Body of pancreas (tissue), 4 donors: ENCODE measurements around the gene AWAT1. TPM values are rescaled to one million over a fixed set of nuclear protein-coding genes. Genes with fewer than 3 reads are reported as not detected.

Experiments used
- ATAC-seq: fragments of 150-250 bp; one replicate; pipeline ENCODE4 v1.9.1; 2016
- DNase-seq, 4 donors: peaks; one replicate each; pipeline ENCODE4 v3.0.0-alpha.2; 2019
- H3K27ac ChIP-seq, 4 donors: fragments of 200-600 bp; sonication (generic); 1 replicate in 3 of 4; 2 replicates in 1 of 4; pipeline versions ENCODE4 v1.5.1 to v1.6.1; 2016 to 2019; ENCODE audit warnings: mild to moderate bottlenecking in 1 of 4, mixed read lengths in 1 of 4, moderate library complexity in 1 of 4
- H3K27me3 ChIP-seq, 2 donors: fragments of 200-600 bp; sonication (generic); one replicate each; pipeline ENCODE4 v1.6.0; 2016; ENCODE audit warnings: mild to moderate bottlenecking in 1 of 2
- H3K36me3 ChIP-seq, 2 donors: fragments of 200-600 bp; sonication (generic); replicated peaks in 1 of 2; 2 replicates each; pipeline ENCODE4 v1.5.1; 2016; ENCODE audit warnings: low read depth in 2 of 2; ENCODE audit not compliant: insufficient read depth in 1 of 2
- H3K4me1 ChIP-seq: fragments of 200-600 bp; sonication (generic); one replicate; pipeline ENCODE4 v1.6.0; 2016
- H3K4me3 ChIP-seq, 2 donors: fragments of 200-600 bp; sonication (generic); 1 replicate in 1 of 2; 2 replicates in 1 of 2; pipeline ENCODE4 v1.5.1; 2016 to 2019
- H3K9me3 ChIP-seq, 3 donors: fragments of 200-600 bp; sonication (generic); 1 replicate in 2 of 3; 2 replicates in 1 of 3; pipeline ENCODE4 v1.5.1; 2016
- CTCF ChIP-seq, 7 experiments: fragments of 450-650 bp in 4 of 7; fragments of 200-600 bp in 3 of 7; sonication (generic) in 3 of 7; IDR thresholded peaks; one replicate each; pipeline ENCODE4 v1.5.1; 2016 to 2019; ENCODE audit warnings: antibody characterized with exemption in 7 of 7
- POLR2A ChIP-seq, 3 donors: fragments of 450-650 bp; IDR thresholded peaks; one replicate each; pipeline ENCODE4 v1.6.1; 2016; ENCODE audit warnings: antibody characterized with exemption in 3 of 3, mild to moderate bottlenecking in 2 of 3
- WGBS, 2 donors: methylation state at CpG; one replicate each; pipeline ENCODE4 v1.1.5; 2017; 5-methylcytosine and 5-hydroxymethylcytosine counted together
- intact Hi-C: fragments of 100-400 bp; cut with DNase I; formaldehyde crosslinking; loops from one replicate; pipeline ENCODE4 v1.15.1; 2023
- small RNA-seq: library from RNA; depleted of rRNA; stranded (forward); fragments of <200 nt; gene quantifications from one replicate; pipeline ENCODE3, GENCODE V24; 2016
- total RNA-seq, 2 donors: library from RNA; depleted of rRNA; stranded (reverse); fragments of >200 nt; gene quantifications; one replicate each; pipeline ENCODE4 v1.1.0, GENCODE V29; 2016

The AWAT1 gene
- total RNA-seq, 2 donors from 2014 or later: not detected

DNA sequence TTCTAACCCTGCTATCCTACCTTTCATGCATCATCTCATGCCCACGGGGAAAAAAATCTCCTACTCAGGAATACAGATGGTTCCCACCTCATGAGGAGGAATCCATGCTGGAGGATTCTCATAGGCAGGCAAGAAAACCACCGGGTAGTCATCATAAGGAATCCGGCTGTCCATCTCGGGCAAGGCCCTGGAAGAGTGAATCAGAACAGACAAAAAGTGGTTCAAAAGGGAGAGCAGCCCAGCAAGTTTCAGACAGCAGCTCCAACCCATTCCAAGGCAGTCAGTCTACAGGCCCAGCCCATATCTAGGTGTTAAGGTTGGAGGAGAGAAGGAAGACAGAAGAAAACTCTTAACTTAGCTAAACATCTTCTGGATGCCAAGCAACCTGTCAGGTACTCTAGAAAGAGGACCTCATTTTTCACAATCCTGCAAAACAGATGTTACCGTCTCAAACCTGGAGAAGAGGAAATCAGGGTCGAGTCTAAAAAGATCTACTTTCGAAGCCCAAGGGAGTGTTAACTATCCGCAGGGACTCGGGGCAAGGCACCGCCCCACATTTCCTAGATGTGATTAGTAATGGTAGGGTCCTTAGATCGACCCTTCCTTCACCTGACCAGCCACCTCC, 54.8 kb downstream of the AWAT1 start:
- Histone ChIP-seq H3K4me1 (peaks cover 12% of the 10 kb centered on the region), H3K36me3 (no peaks in the 10 kb centered on the region), H3K27me3 (no peaks in the 10 kb centered on the region), H3K27ac (peak overlapping the region in 3 of 4 donors; percentile 26 to 68 (median 57)), H3K4me3 (peak overlapping the region in 1 of 2 donors; percentile 32), H3K9me3 (no peaks in the 10 kb centered on the region)
- WGBS, 2 donors: 30% methylated on average over 5 to 11 of the region's 11 CpGs
- TF ChIP-seq CTCF (IDR thresholded peaks at IDR 0.05): no peak
- TF ChIP-seq POLR2A (IDR thresholded peaks at IDR 0.05): no peak
- no peak for DNase-seq
- no peak for ATAC-seq
- intact Hi-C loops: no loop called here

Small RNA genes within 50 kb of the gene (small RNA-seq; reads per million reads assigned to genes)
- not detected for gene RNA5SP507

Other genes starting within 250 kb of the AWAT1 start
- gene AWAT2, start 184.7 kb upstream of the AWAT1 start, total RNA-seq: not detected
- not detected for gene OTUD6A, start 172.2 kb upstream of the AWAT1 start, total RNA-seq
- gene IGBP1, start 101.2 kb upstream of the AWAT1 start, total RNA-seq: 10 to 100 TPM; 39.9 to 64.1 TPM
- not detected for gene DGAT2L6, start 57.2 kb upstream of the AWAT1 start, total RNA-seq
- 1 to 10 TPM in 1 of 2 donors, not detected in 1; 1.3 TPM for gene P2RY4, start 25.5 kb downstream of the AWAT1 start, total RNA-seq
- not detected for gene ARR3, start 33.7 kb downstream of the AWAT1 start, total RNA-seq
- not detected for gene RAB41, start 47.5 kb downstream of the AWAT1 start, total RNA-seq
- 10 to 100 TPM in 1 of 2 donors, 1 to 10 TPM in 1; 7.3 to 27.2 TPM for gene PDZD11, start 55.3 kb downstream of the AWAT1 start, total RNA-seq
- gene KIF4A, start 55.4 kb downstream of the AWAT1 start, total RNA-seq: not detected
- gene GDPD2, start 188.7 kb downstream of the AWAT1 start, total RNA-seq: under 1 TPM in 1 of 2 donors, not detected in 1; 0.26 TPM
- gene DLG3, start 210.2 kb downstream of the AWAT1 start, total RNA-seq: 10 to 100 TPM; 26.0 to 26.7 TPM